ENCODE data around the gene IGSF1.

The IGSF1 gene

GRCh38 chrX:131317326-131317725 is 28.2 kb upstream of the IGSF1 start:
- no peak for DNase-seq (ENCODE audit: low read depth)
- no peak for TF ChIP-seq CTCF (IDR thresholded peaks at IDR 0.05; ENCODE audit: low read length, missing control alignments)
- no peak overlapping the region for H3K4me3 ChIP-seq (replicated peaks; ENCODE audit: low read depth, low read length)

GRCh38 chrX:131316260-131316659 is 27.2 kb upstream of the IGSF1 start:
- H3K4me3 ChIP-seq (replicated peaks; ENCODE audit: low read depth, low read length), result no peak overlapping the region
- no peak for DNase-seq (ENCODE audit: low read depth)
- no peak for TF ChIP-seq CTCF (IDR thresholded peaks at IDR 0.05; ENCODE audit: low read length, missing control alignments)

GRCh38 chrX:131308980-131309379 is 19.9 kb upstream of the IGSF1 start:
- no peak for DNase-seq (ENCODE audit: low read depth)
- TF ChIP-seq CTCF (IDR thresholded peaks at IDR 0.05; ENCODE audit: low read length, missing control alignments), result no peak
- H3K4me3 ChIP-seq (replicated peaks; ENCODE audit: low read depth, low read length), result no peak overlapping the region

GRCh38 chrX:131306601-131307000 is 17.5 kb upstream of the IGSF1 start:
- TF ChIP-seq CTCF (IDR thresholded peaks at IDR 0.05; ENCODE audit: low read length, missing control alignments), result no peak
- no peak overlapping the region for H3K4me3 ChIP-seq (replicated peaks; ENCODE audit: low read depth, low read length)
- DNase-seq (ENCODE audit: low read depth), result no peak

GRCh38 chrX:131305926-131306325 is 16.8 kb upstream of the IGSF1 start:
- TF ChIP-seq CTCF (IDR thresholded peaks at IDR 0.05; ENCODE audit: low read length, missing control alignments), result no peak
- no peak overlapping the region for H3K4me3 ChIP-seq (replicated peaks; ENCODE audit: low read depth, low read length)
- no peak for DNase-seq (ENCODE audit: low read depth)

GRCh38 chrX:131302701-131303100 is 13.6 kb upstream of the IGSF1 start:
- DNase-seq (ENCODE audit: low read depth), result no peak
- H3K4me3 ChIP-seq (replicated peaks; ENCODE audit: low read depth, low read length), result no peak overlapping the region
- TF ChIP-seq CTCF (IDR thresholded peaks at IDR 0.05; ENCODE audit: low read length, missing control alignments), result no peak

GRCh38 chrX:131301155-131301554 is 12.0 kb upstream of the IGSF1 start:
- H3K4me3 ChIP-seq (replicated peaks; ENCODE audit: low read depth, low read length), result no peak overlapping the region
- no peak for DNase-seq (ENCODE audit: low read depth)

More at GRCh38 chrX:131301155-131301554, 12.0 kb upstream of the IGSF1 start:
- no peak for TF ChIP-seq CTCF (IDR thresholded peaks at IDR 0.05; ENCODE audit: low read length, missing control alignments)

Measured in fibroblast of pulmonary artery (primary cell).